CD4-positive, alpha-beta T cell treated with Interferon gamma for 1 hour (primary cell): ENCODE data around the gene DUSP3.

Experiments used
- DNase-seq: peaks from one replicate; pipeline ENCODE4 v3.0.0-alpha.2; 2020

Gene DUSP3

GRCh38 chr17:43722870-43723665 lies 55.7 kb downstream of the DUSP3 start:
- DNase-seq: no peak

GRCh38 chr17:43722269-43722619 lies 56.5 kb downstream of the DUSP3 start:
- DNase-seq: no peak

GRCh38 chr17:43721537-43722268 lies 57.1 kb downstream of the DUSP3 start:
- no peak for DNase-seq

GRCh38 chr17:43720311-43721060 lies 58.3 kb downstream of the DUSP3 start:
- peak; percentile 69 for DNase-seq

GRCh38 chr17:43719578-43719977 lies 59.2 kb downstream of the DUSP3 start:
- DNase-seq: no peak

GRCh38 chr17:43718544-43718943 lies 60.2 kb downstream of the DUSP3 start:
- DNase-seq: no peak

GRCh38 chr17:43717913-43718312 lies 60.9 kb downstream of the DUSP3 start:
- DNase-seq: no peak
